GM23338 (cell line): ENCODE results near the gene ATP6V0C. TPM values are rescaled to one million over a fixed set of nuclear protein-coding genes. Genes with fewer than 3 reads are reported as not detected.

ENCODE experiments used
- ATAC-seq: fragments of 200-7000 bp; cut with Tn5 transposase; 3 replicates; pipeline ENCODE4 v1.9.1; 2020
- DNase-seq: peaks from one replicate; pipeline ENCODE4 v3.0.0-alpha.2; 2015; ENCODE audit warnings: low spot score
- H2AFZ ChIP-seq: fragments of 200-600 bp; sonication (generic); 2 replicates; pipeline ENCODE4 v1.8.0; 2016; ENCODE audit warnings: antibody characterized with exemption, mild to moderate bottlenecking, moderate library complexity
- H3F3A ChIP-seq: fragments of 200-600 bp; sonication (generic); replicated peaks from 2 replicates; pipeline ENCODE4 v1.8.0; 2017; ENCODE audit warnings: antibody characterized with exemption, mixed run types, low read depth
- H3K27ac ChIP-seq: fragments of 200-600 bp; sonication (generic); 2 replicates; pipeline ENCODE4 v1.6.1; 2016; ENCODE audit warnings: low read depth
- H3K27me3 ChIP-seq: fragments of 200-600 bp; sonication (generic); 2 replicates; pipeline ENCODE4 v1.8.0; 2016; ENCODE audit warnings: mild to moderate bottlenecking, mixed run types, moderate library complexity; ENCODE audit not compliant: insufficient read depth
- H3K36me3 ChIP-seq: fragments of 200-600 bp; sonication (generic); 2 replicates; pipeline ENCODE4 v1.8.0; 2016; ENCODE audit warnings: mild to moderate bottlenecking; ENCODE audit not compliant: insufficient read depth
- H3K4me1 ChIP-seq: fragments of 200-600 bp; sonication (generic); 2 replicates; pipeline ENCODE4 v1.8.0; 2016; ENCODE audit warnings: mild to moderate bottlenecking, moderate library complexity; ENCODE audit not compliant: insufficient read depth
- H3K4me2 ChIP-seq: fragments of 200-600 bp; sonication (generic); 2 replicates; pipeline ENCODE4 v1.7.1; 2017; ENCODE audit warnings: mixed run types
- H3K4me3 ChIP-seq: fragments of 200-600 bp; sonication (generic); 2 replicates; pipeline ENCODE4 v1.6.1; 2016; ENCODE audit warnings: mixed run types
- H3K79me2 ChIP-seq: fragments of 200-600 bp; sonication (generic); replicated peaks from 2 replicates; pipeline ENCODE4 v1.8.0; 2017; ENCODE audit warnings: mild to moderate bottlenecking; ENCODE audit not compliant: insufficient read depth
- H3K9me2 ChIP-seq: fragments of 200-600 bp; sonication (generic); 2 replicates; pipeline ENCODE4 v1.8.0; 2017; ENCODE audit not compliant: insufficient read depth
- H4K20me1 ChIP-seq: fragments of 200-600 bp; sonication (generic); replicated peaks from 2 replicates; pipeline ENCODE4 v1.8.0; 2017; ENCODE audit warnings: mild to moderate bottlenecking; ENCODE audit not compliant: insufficient read depth
- H3K27ac Mint-ChIP-seq: 2 replicates; pipeline ENCODE4 v1.8.0; 2020; ENCODE audit warnings: inconsistent platforms, mild to moderate bottlenecking, moderate library complexity, mixed read lengths
- H3K27me3 Mint-ChIP-seq: 3 replicates; pipeline ENCODE4 v1.8.0; 2022; ENCODE audit warnings: low read depth, mild to moderate bottlenecking, moderate library complexity, mixed read lengths, inconsistent platforms; ENCODE audit not compliant: insufficient read depth, poor library complexity
- H3K36me3 Mint-ChIP-seq: 3 replicates; pipeline ENCODE4 v1.8.0; 2021; ENCODE audit warnings: low read depth, mild to moderate bottlenecking, inconsistent platforms, moderate library complexity, mixed read lengths
- H3K4me1 Mint-ChIP-seq: 3 replicates; pipeline ENCODE4 v1.8.0; 2020; ENCODE audit warnings: mild to moderate bottlenecking, inconsistent platforms, mixed read lengths
- H3K4me3 Mint-ChIP-seq: 3 replicates; pipeline ENCODE4 v1.8.0; 2021; ENCODE audit warnings: moderate library complexity, mild to moderate bottlenecking, inconsistent platforms, mixed read lengths
- H3K9me3 Mint-ChIP-seq: 3 replicates; pipeline ENCODE4 v1.8.0; 2020; ENCODE audit warnings: moderate library complexity, mild to moderate bottlenecking, inconsistent platforms, mixed read lengths
- CTCF ChIP-seq, 2 experiments: fragments of 200-600 bp in 1 of 2; sonication (generic) in 1 of 2; conservative IDR thresholded peaks; 2 replicates each; pipeline versions ENCODE4 v1.5.1 to v1.6.1; 2016 to 2017; ENCODE audit warnings: antibody characterized with exemption in 2 of 2, low read depth in 2 of 2, mild to moderate bottlenecking in 2 of 2, moderate library complexity in 1 of 2
- polyA plus RNA-seq: library from polyadenylated mRNA; unstranded; fragments of >200 nt; fragmentation: Nextera tagmentation; extraction: Ambion mirVana; gene quantifications from 2 replicates; pipeline ENCODE4 v1.2.1, GENCODE V29; 2016
- total RNA-seq: library from RNA; depleted of rRNA; stranded (reverse); fragments of >200 nt; shearing (Covaris generic); gene quantifications from 2 replicates; pipeline ENCODE4 v1.2.3, GENCODE V29; 2014
- TF ChIP-seq, protein P1 (sequence below): fragments of 250-450 bp; sonication (Bioruptor Pico); IDR thresholded peaks from 2 replicates; pipeline ENCODE4 v1.5.0; 2020; ENCODE audit warnings: mild to moderate bottlenecking, moderate library complexity

Gene ATP6V0C
- total and polyA plus RNA-seq, 2 experiments from 2014 or later = 98.2 to 162 TPM

DNA sequence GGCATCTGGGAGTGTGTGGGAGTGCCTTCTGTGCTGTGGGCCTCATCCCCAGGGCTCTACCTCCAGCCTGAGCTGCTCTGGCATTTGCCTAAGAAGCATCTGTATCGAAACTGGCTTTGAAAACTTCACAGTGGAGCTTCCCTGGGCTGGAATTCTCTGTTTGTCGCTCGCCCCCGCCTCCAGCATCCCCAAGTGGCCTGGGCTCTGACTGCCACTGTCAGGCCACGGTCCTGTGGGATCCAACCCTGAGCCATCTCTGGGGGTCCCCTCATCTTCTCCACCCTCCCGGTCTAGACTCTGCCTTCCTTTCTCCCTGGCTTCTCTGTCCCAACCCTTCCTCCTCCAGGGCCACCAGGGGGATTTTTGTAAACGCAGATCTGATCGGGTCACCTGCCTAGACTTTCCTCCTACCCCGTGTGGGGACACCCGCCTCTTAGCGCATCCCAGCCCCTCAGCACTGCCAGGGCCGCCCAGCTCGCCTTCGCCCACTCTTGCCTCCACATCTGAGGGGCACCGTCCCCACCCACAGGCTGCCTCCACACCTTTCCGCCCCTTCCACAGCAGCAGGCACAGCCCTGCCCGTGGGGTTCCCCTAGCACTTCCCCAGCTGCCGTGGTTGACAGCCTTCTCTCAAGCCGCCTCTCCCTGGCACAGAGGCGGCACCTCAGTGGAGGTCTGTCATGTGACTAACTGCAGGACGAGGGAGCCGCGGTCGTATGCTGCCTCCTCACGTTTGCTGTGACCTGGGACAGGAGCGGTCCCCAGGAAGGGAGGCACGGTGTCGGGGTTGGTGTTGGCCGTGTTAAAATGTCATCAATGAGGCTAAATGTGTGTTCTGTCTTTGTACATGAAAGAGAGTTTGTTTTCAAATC lies 26.9 kb upstream of the ATP6V0C start:
- H3K4me3 Mint-ChIP-seq = no peak overlapping the region; the same call in 2 of the 3 replicates
- no peaks in the 10 kb centered on the region for H3K36me3 ChIP-seq
- H3K27ac Mint-ChIP-seq = peak overlapping the region; percentile 63; the same call in 1 of the 2 replicates
- H3K27me3 ChIP-seq = no peaks in the 10 kb centered on the region
- DNase-seq (no peak), ATAC-seq (peak; percentile 61)
- H3K4me1 Mint-ChIP-seq = peaks cover 20% of the 10 kb centered on the region
- no peaks in the 10 kb centered on the region for H3K4me1 ChIP-seq
- H4K20me1 ChIP-seq = no peaks in the 10 kb centered on the region; the same call in 1 of the 2 replicates
- H3F3A ChIP-seq = no peaks in the 10 kb centered on the region
- no peak overlapping the region for H3K4me3 ChIP-seq
- H3K36me3 Mint-ChIP-seq = no peaks in the 10 kb centered on the region; the same call in 1 of the 3 replicates
- peaks cover 18% of the 10 kb centered on the region for H3K27me3 Mint-ChIP-seq
- no peaks in the 10 kb centered on the region for H3K9me2 ChIP-seq
- TF ChIP-seq CTCF (conservative IDR thresholded peaks at IDR 0.05; ENCODE audit: low read depth in 2 of 2) = peak in 1 of 2 experiments; percentile 32; a peak in 2 of 4 replicates
- TF ChIP-seq, protein P1, sequence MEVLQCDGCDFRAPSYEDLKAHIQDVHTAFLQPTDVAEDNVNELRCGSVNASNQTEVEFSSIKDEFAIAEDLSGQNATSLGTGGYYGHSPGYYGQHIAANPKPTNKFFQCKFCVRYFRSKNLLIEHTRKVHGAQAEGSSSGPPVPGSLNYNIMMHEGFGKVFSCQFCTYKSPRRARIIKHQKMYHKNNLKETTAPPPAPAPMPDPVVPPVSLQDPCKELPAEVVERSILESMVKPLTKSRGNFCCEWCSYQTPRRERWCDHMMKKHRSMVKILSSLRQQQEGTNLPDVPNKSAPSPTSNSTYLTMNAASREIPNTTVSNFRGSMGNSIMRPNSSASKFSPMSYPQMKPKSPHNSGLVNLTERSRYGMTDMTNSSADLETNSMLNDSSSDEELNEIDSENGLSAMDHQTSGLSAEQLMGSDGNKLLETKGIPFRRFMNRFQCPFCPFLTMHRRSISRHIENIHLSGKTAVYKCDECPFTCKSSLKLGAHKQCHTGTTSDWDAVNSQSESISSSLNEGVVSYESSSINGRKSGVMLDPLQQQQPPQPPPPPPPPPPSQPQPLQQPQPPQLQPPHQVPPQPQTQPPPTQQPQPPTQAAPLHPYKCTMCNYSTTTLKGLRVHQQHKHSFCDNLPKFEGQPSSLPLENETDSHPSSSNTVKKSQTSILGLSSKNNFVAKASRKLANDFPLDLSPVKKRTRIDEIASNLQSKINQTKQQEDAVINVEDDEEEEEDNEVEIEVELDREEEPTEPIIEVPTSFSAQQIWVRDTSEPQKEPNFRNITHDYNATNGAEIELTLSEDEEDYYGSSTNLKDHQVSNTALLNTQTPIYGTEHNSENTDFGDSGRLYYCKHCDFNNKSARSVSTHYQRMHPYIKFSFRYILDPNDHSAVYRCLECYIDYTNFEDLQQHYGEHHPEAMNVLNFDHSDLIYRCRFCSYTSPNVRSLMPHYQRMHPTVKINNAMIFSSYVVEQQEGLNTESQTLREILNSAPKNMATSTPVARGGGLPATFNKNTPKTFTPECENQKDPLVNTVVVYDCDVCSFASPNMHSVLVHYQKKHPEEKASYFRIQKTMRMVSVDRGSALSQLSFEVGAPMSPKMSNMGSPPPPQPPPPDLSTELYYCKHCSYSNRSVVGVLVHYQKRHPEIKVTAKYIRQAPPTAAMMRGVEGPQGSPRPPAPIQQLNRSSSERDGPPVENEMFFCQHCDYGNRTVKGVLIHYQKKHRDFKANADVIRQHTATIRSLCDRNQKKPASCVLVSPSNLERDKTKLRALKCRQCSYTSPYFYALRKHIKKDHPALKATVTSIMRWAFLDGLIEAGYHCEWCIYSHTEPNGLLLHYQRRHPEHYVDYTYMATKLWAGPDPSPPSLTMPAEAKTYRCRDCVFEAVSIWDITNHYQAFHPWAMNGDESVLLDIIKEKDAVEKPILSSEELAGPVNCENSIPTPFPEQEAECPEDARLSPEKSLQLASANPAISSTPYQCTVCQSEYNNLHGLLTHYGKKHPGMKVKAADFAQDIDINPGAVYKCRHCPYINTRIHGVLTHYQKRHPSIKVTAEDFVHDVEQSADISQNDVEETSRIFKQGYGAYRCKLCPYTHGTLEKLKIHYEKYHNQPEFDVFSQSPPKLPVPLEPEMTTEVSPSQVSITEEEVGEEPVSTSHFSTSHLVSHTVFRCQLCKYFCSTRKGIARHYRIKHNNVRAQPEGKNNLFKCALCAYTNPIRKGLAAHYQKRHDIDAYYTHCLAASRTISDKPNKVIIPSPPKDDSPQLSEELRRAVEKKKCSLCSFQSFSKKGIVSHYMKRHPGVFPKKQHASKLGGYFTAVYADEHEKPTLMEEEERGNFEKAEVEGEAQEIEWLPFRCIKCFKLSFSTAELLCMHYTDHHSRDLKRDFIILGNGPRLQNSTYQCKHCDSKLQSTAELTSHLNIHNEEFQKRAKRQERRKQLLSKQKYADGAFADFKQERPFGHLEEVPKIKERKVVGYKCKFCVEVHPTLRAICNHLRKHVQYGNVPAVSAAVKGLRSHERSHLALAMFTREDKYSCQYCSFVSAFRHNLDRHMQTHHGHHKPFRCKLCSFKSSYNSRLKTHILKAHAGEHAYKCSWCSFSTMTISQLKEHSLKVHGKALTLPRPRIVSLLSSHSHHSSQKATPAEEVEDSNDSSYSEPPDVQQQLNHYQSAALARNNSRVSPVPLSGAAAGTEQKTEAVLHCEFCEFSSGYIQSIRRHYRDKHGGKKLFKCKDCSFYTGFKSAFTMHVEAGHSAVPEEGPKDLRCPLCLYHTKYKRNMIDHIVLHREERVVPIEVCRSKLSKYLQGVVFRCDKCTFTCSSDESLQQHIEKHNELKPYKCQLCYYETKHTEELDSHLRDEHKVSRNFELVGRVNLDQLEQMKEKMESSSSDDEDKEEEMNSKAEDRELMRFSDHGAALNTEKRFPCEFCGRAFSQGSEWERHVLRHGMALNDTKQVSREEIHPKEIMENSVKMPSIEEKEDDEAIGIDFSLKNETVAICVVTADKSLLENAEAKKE = no peak
- H2AFZ ChIP-seq = no peak overlapping the region
- H3K4me2 ChIP-seq = no peak overlapping the region
- H3K9me3 Mint-ChIP-seq = no peaks in the 10 kb centered on the region
- H3K79me2 ChIP-seq = 0 out of 2 replicates have a peak, but pooled peaks cover 6% of the 10 kb centered on the region
- no peak overlapping the region for H3K27ac ChIP-seq
